ENCODE measurements around the gene ETV7. TPM values are rescaled to one million over a fixed set of nuclear protein-coding genes. Genes with fewer than 3 reads are reported as not detected.
A peak's percentile ranks its signal among the peaks of the same experiment; 100 is the strongest.
"Not testable (repeated sequence)": the region's sequence is repeated elsewhere in the genome, so short reads cannot be mapped to it uniquely, and the experiment has no call there.

The ETV7 gene
- total RNA-seq, 1 experiment from 2014 or later, result not detected

DNA sequence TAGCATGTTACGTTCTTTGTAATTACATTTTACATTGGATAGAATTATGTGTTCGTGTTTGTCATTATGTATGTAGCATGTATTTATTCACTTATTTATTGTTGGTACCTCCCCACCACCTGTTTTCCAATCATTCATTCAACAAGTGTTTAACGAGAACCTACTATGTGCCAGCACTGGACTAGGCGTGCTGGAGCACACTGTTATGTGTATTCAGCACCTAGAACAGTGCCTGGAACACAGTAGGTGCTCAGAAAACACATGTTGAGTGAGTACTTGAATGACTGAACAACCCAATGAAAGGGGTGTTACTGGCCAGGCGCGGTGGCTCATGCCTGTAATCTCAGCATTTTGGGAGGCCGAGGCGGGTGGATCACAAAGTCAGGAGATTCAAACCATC lies 11.3 kb downstream of the ETV7 start:
- H3K36me3 ChIP-seq, result no peaks in the 10 kb centered on the region
- no peak overlapping the region for H3K27ac ChIP-seq
- H3K27me3 ChIP-seq, result no peaks in the 10 kb centered on the region
- no peak overlapping the region for H3K4me3 ChIP-seq
- no peaks in the 10 kb centered on the region for H3K4me1 ChIP-seq
- no peak for DNase-seq
- no peaks in the 10 kb centered on the region for H3K9me3 ChIP-seq (replicated peaks)

DNA sequence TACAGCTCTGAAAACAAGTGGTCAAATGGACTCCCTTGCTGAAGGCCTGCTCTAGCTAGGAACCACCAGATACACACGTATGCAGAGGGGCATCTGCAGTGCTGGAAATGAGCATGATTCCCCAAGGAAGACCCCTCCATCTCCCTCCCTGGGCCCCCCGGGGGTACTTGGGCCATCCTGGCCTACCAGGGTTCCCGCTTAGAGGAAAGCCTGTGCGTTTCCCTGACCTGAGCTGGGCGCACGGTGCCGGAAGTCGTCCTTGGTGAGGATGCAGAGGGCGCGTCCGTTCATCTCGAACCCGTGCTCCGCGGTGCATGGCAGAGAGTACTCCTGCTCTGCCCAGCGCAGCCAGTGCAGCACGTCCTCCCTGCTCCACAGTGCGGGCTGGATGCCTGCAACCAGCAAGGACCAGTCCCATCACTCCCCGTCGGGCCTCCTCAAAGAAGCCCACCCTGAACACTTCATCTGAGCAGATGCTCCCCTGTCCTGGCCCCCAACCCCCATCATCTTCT lies 11.8 kb downstream of the ETV7 start:
- DNase-seq, result no peak
- H3K27me3 ChIP-seq, result no peaks in the 10 kb centered on the region

DNA sequence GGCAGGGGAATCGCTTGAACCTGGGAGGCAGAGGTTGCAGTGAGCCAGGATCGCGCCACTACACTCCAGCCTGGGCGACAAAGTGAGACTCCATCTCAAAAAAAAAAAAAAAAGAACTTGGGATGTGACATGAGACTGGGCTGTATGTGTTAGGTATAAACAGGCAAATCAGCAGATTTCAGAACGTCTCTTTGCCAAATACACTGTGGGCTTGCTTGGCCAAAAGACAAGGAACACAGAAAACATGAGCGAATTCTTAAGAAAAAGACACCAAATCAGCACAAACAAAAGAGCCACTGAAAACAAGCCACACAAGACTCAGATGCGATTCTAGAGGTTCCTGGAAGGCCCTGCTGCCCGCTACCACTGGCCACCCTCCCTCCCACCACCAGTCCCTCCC lies 12.5 kb downstream of the ETV7 start:
- Histone ChIP-seq H3K4me1 (no peaks in the 10 kb centered on the region; the same call in 1 of the 2 replicates), H3K36me3 (no peaks in the 10 kb centered on the region), H3K27me3 (no peaks in the 10 kb centered on the region), H3K9me3 (replicated peaks) (no peaks in the 10 kb centered on the region), H3K4me3 (no peak overlapping the region), H3K27ac (no peak overlapping the region)
- no peak for DNase-seq

More for the DNA sequence above, 11.8 kb downstream of the ETV7 start:
- H3K4me1 ChIP-seq, result no peaks in the 10 kb centered on the region
- no peaks in the 10 kb centered on the region for H3K36me3 ChIP-seq
- no peaks in the 10 kb centered on the region for H3K9me3 ChIP-seq (replicated peaks)
- H3K4me3 ChIP-seq, result no peak overlapping the region
- no peak overlapping the region for H3K27ac ChIP-seq

DNA sequence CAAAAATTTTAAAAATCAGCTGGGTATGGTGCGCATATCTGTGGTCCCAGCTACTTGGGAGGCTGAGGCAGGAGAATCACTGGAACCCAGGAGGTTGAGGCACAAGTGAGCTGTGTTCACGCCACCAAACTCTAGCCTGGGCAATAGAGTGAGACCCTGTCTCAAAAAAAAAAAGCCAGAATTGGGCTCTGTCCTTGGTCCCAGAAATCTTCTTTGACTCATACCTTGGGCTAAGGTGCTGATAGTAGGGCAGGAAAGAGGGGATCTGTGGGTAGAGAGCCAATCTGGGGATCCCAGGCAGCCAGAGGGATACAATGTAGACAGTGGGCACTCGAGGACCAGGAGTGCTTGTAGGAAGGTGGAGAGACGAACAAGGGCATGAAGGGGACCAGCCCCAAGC lies 13.3 kb downstream of the ETV7 start:
- H3K36me3 ChIP-seq, result no peaks in the 10 kb centered on the region
- peaks cover 3% of the 10 kb centered on the region for H3K4me1 ChIP-seq
- no peak overlapping the region for H3K27ac ChIP-seq
- no peak overlapping the region for H3K4me3 ChIP-seq
- no peak for DNase-seq
- no peaks in the 10 kb centered on the region for H3K27me3 ChIP-seq
- no peaks in the 10 kb centered on the region for H3K9me3 ChIP-seq (replicated peaks)

DNA sequence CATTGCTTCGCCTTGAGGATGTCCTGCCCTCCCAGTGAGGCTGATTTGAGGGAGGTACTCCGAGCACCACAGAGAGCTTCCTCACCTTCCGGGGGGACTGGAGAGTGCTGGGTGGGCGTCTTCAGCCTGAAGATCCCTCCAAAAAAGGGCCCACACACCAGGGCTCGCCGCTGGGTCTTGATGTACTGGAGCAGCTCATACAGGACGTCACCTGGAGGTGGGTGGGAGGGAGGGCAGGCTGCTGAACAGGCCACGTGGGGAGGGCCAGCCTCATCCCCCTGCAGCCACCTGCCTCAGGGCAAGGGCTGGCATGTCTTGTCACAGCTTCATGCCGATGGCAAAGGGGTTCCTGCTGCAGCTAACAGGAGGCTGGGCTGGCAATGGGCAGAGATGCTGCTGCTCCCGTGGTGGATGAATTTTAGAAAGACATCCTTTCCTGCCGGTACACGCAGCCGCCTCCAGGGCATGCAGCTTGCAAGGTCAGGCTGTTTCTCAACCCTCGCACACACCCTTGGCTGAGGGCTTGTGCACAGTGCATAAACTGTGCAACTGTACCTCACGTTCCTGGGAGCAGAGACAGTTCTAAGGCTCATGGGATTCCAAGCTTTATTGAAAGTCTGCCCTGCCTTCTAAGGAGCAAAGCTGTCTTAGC lies 14.0 kb downstream of the ETV7 start:
- H3K9me3 ChIP-seq (replicated peaks), result no peaks in the 10 kb centered on the region
- DNase-seq, result no peak
- peaks cover 10% of the 10 kb centered on the region for H3K4me1 ChIP-seq

DNA sequence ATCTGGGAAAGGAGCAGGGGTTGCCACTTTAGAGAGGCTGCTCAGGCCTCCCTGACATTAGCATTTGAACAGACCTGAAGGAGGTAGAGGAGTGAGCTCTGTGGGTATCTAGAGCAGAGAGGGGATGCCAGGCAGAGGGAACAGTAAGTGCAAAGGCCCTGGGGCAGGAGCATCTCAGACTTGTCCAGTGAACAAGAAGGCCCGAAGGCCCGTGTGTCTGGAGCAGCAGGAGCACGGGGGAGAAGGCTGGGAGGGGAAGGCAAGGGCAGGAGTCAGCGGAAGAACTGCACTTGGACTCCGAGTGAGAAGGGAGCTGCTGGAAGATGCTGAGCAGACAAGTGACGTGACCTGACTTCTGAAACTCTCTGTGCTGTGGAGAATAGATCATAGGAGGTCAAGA lies 15.4 kb downstream of the ETV7 start:
- Histone ChIP-seq H3K27me3 (no peaks in the 10 kb centered on the region), H3K9me3 (replicated peaks) (no peaks in the 10 kb centered on the region), H3K4me1 (peaks cover 13% of the 10 kb centered on the region), H3K36me3 (no peaks in the 10 kb centered on the region), H3K27ac (no peak overlapping the region), H3K4me3 (no peak overlapping the region)
- DNase-seq, result no peak

More for the DNA sequence above, 14.0 kb downstream of the ETV7 start:
- H3K36me3 ChIP-seq, result no peaks in the 10 kb centered on the region
- no peak overlapping the region for H3K4me3 ChIP-seq
- H3K27ac ChIP-seq, result no peak overlapping the region
- no peaks in the 10 kb centered on the region for H3K27me3 ChIP-seq

DNA sequence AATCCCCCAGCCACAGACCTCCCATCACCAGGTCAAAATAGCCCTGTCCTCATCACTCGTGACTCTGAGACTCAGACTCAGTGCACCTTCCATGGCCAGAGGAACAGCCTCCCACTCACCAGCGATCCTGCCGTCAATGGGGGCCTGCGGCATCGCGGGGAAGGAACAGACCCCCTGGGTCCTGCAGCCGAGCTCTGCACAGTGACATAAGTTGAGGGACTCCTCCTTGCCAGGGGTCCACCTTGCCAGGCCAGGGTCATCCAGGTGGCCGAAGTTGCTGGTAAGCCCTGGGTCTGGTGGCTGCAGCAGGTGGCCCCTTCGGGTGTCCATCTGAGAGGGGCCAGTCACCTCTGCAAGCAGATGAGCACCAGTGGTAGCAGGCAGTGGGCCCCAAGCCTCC lies 16.3 kb downstream of the ETV7 start:
- H3K4me1 ChIP-seq, result peaks cover 13% of the 10 kb centered on the region
- no peak overlapping the region for H3K27ac ChIP-seq
- no peak for DNase-seq
- H3K36me3 ChIP-seq, result no peaks in the 10 kb centered on the region
- H3K4me3 ChIP-seq, result no peak overlapping the region
- H3K9me3 ChIP-seq (replicated peaks), result no peaks in the 10 kb centered on the region
- no peaks in the 10 kb centered on the region for H3K27me3 ChIP-seq

DNA sequence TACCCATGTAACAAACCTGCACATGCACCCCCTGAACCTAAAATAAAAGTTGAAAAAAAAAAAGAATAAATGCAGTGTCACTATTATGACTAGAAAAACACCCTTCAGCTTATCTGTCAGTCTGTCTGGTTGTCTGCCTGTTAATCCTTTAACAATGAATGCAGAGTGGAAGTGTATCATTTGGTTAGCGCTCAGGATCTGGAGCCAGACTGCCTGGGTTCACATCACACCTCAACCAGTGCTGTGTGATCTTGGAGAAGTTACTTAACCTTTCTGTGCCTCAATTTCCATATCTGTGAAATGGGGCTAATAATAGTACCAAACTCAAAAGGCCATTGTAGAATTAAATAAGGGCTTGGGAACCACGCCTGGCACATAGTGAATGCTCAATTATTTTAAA lies 16.8 kb downstream of the ETV7 start:
- no peaks in the 10 kb centered on the region for H3K27me3 ChIP-seq
- H3K4me3 ChIP-seq, result no peak overlapping the region
- H3K4me1 ChIP-seq, result peaks cover 13% of the 10 kb centered on the region
- no peak overlapping the region for H3K27ac ChIP-seq
- H3K36me3 ChIP-seq, result no peaks in the 10 kb centered on the region
- H3K9me3 ChIP-seq (replicated peaks), result no peaks in the 10 kb centered on the region
- no peak for DNase-seq

DNA sequence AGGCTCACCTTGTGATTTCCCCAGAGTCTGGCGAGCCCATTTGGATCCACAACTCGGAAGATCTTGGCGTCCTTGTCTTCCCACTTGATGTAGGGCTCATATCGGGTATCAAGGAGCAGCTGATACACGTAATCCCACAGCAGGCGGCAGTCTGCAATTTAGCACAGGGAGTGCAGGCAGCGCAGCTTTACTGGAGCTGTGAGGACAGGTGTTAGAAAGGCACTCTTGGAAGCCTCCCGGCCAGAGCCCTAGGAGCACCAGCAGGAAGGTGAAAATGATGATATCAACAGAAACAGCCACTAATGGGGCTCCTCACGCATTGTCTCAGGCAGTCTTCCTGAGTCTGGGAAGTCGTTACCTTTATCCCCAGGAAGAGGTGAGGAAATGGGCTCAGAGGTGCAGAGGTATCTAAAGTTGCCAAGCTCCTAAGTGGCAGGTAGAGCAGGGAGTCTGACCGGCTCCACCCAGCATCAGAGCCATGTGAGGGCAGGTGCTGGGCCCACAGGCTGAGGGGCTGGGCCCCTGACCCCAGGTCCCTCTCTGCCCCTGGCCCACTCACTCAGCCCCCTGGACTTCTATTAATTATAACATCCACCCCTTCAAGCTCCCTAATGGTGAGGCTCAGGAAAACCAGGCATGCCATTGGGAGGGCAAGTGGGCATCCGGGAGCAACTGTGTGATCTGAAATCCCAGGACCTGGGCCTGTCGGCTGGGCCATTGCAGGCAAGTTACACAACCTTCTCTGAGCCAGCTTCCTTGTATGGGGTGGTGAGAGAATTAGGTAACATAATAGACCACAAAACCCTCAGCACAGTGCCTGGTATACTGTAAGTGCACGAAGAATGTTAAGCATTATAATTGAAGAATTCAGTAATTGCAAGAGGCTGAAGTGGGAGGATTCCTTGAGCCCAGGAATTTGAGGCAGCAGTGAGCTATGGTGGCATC lies 18.3 kb downstream of the ETV7 start:
- Histone ChIP-seq H3K27me3 (no peaks in the 10 kb centered on the region), H3K4me3 (no peak overlapping the region), H3K4me1 (peaks cover 13% of the 10 kb centered on the region), H3K9me3 (replicated peaks) (no peaks in the 10 kb centered on the region), H3K27ac (peak overlapping the region; percentile 28; the same call in 1 of the 2 replicates), H3K36me3 (no peaks in the 10 kb centered on the region)
- DNase-seq, result peak; percentile 82 to 88

DNA sequence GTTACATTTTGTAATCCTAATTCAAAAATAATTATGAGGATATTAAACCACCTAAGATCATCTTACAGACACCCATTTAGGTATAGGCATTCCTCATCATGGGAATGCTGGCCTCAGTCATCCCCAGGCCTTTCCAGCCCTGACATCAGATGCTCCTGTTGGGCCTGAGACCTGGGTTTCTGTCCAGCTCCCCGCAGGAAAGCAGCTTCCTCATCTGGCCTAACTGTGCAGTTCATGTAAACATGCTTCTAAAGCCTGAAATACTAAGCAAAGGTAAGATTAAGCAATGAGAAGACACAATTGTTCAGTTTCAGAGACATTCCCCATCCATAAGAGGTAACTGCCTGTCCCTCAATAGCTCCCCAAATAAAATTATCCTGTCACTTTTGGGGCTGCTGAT lies 19.0 kb downstream of the ETV7 start:
- Histone ChIP-seq H3K36me3 (no peaks in the 10 kb centered on the region), H3K4me1 (peaks cover 13% of the 10 kb centered on the region), H3K27ac (no peak overlapping the region), H3K9me3 (replicated peaks) (no peaks in the 10 kb centered on the region), H3K27me3 (no peaks in the 10 kb centered on the region), H3K4me3 (no peak overlapping the region)
- peak in 1 of 2 experiments; percentile 13 for DNase-seq

DNA sequence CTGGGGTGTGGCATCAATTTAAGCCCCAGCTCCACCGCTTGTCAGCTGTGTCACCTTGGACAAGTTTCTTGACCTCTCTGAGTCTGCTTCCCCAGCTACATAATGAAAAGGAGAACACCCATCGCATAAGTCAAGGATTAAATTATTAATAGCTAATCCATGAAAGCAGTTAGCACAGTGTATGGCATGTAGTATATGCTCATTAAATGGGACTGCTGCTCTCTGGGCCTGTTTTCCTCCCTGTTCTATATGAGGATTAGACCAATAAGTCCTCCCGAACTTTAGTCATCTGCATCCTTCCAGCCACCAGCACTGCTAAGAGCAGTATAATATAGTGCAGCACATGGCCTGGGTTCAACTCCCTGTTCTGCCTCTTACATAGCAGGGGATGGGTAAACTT lies 19.7 kb downstream of the ETV7 start:
- no peaks in the 10 kb centered on the region for H3K27me3 ChIP-seq
- H3K9me3 ChIP-seq (replicated peaks), result no peaks in the 10 kb centered on the region
- no peak for DNase-seq
- H3K4me1 ChIP-seq, result peaks cover 13% of the 10 kb centered on the region
- no peak overlapping the region for H3K27ac ChIP-seq
- no peaks in the 10 kb centered on the region for H3K36me3 ChIP-seq
- H3K4me3 ChIP-seq, result no peak overlapping the region

DNA sequence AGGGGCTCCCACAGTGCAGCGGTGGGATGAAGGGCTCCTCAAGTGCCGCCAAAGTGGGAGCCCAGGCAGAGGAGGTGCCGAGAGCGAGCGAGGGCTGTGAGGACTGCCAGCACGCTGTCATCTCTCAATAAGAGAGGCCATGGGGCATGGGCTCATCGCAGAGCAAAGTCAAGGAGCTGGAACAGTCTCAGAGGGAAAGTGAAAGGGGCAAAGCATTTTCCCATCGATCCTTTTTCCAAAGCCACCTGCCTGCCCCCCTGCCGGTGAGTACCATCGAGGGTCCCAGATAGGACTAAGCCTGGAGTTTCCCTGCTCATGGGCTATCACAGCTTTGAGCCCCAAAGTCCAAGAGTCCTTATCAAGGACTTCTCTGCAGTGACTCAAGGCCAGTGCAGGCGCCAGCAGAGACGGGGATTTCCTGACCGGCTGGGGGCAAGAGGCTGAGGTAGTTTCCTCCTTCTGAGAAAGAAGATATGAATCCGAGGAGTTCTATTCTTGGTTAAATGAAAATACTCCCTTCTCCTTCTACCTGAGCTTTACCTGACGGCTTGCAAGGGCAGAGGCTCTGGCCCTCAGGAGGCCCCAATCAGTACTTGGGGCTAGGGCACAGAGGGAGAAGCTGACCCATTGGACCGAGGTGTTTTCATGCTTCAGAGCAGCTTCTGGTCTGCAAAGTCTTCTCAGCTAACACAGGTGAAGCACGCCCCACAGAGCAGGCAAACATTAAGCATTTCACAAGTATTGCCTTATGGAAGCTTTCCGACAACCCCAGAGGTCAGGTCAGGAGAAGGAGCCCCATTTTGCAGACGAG lies 22.6 kb downstream of the ETV7 start:
- no peaks in the 10 kb centered on the region for H3K36me3 ChIP-seq
- peaks cover 13% of the 10 kb centered on the region for H3K4me1 ChIP-seq
- DNase-seq, result no peak
- no peak overlapping the region for H3K4me3 ChIP-seq
- H3K27me3 ChIP-seq, result no peaks in the 10 kb centered on the region
- no peak overlapping the region for H3K27ac ChIP-seq
- no peaks in the 10 kb centered on the region for H3K9me3 ChIP-seq (replicated peaks)

DNA sequence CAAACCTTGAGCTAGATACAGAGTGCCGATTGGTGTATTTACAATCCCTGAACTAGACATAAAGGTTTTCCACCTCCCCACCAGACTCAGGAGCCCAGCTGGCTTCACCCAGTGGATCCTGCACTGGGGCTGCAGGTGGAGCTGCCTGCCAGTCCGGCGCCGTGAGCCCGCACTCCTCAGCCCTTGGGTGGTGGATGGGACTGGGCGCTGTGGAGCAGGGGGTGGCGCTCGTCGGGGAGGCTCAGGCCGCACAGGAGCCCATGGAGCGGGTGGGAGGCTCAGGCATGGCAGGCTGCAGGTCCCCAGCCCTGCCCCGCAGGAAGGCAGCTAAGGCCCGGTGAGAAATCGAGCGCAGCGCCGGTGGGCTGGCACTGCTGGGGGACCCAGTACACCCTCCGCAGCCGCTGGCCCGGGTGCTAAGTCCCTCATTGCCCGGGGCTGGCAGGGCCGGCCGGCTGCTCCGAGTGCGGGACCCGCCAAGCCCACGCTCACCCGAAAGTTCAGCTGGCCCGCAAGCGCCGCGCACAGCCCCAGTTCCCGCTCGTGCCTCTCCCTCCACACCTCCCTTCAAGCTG lies 23.3 kb downstream of the ETV7 start:
- H3K27me3 ChIP-seq; H3K4me3 ChIP-seq; H3K9me3 ChIP-seq (replicated peaks); H3K36me3 ChIP-seq; H3K4me1 ChIP-seq; DNase-seq; H3K27ac ChIP-seq: not testable (repeated sequence)

DNA sequence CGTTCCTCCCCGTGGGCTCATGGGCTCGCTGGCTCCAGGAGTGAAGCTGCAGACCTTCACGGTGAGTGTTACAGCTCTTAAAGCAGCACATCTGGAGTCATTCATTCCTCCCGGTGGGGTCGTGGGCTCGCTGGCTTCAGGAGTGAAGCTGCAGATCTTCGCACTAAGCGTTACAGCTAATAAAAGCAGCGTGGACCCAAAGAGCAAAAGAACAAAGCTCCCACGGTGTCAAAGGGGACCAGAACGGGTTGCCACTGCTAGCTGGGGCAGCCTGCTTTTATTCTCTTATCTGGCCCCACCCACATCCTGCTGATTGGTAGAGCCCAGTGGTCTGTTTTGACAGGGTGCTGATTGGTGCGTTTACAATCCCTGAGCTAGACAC lies 24.1 kb downstream of the ETV7 start:
- H3K9me3 ChIP-seq (replicated peaks); DNase-seq; H3K4me3 ChIP-seq; H3K36me3 ChIP-seq; H3K27me3 ChIP-seq; H3K4me1 ChIP-seq; H3K27ac ChIP-seq: not testable (repeated sequence)
